ENCODE measurements around the gene CYP4Z1. TPM values are rescaled to one million over a fixed set of nuclear protein-coding genes. Genes with fewer than 3 reads are reported as not detected.

CYP4Z1 gene
- polyA plus RNA-seq, 3 donors = 0.17 to 0.33 (median 0.20) TPM

- DNase-seq (ENCODE audit: extremely low read depth in 1 of 11, low read depth in 9 of 11, low spot score in 4 of 11) = peak in 1 of 11 donors; percentile 38
Observed at GRCh38 chr1:47161298-47162040, 94.4 kb downstream of the CYP4Z1 start.

DNA sequence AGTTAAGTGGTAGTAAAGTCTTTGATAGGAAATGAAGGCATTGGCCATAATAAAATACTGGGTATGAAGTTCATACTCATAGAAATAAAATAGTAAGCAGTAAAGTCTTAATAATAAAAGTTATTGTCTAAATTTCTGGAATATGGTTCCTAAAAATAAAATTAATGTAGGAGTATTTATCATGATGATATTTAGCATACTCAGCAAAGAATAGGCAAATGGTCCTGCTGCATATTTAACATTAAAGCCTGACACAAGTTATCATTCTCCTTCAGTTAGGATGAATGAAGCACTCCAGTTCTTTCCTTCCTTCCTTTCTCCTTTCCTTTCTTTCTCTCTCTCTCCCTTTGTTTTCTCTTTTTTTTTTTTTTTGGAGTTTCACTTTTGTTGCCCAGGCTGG, 97.5 kb downstream of the CYP4Z1 start:
- DNase-seq (ENCODE audit: extremely low read depth in 1 of 11, low read depth in 9 of 11, low spot score in 4 of 11) = no peak

Other genes starting within 250 kb of the CYP4Z1 start
- gene CYP4A11, start 125.8 kb upstream of the CYP4Z1 start, polyA plus RNA-seq (ENCODE audit: insufficient read length in 3 of 3) = 10 to 100 TPM; 38.8 to 63.3 (median 61.9) TPM
- gene CYP4X1, start 43.6 kb upstream of the CYP4Z1 start, polyA plus RNA-seq (ENCODE audit: insufficient read length in 3 of 3) = 10 to 100 TPM in 1 of 3 donors, 1 to 10 TPM in 2; 7.8 to 11.6 (median 9.0) TPM
- gene CYP4A22, start 70.2 kb downstream of the CYP4Z1 start, polyA plus RNA-seq (ENCODE audit: insufficient read length in 3 of 3) = 1 to 10 TPM; 5.0 to 6.1 (median 6.0) TPM
- 10 to 100 TPM; 34.8 to 62.1 (median 37.8) TPM for gene PDZK1IP1, start 122.8 kb downstream of the CYP4Z1 start, polyA plus RNA-seq (ENCODE audit: insufficient read length in 3 of 3)
- 1 to 10 TPM; 5.2 to 5.6 (median 5.5) TPM for gene TAL1, start 165.0 kb downstream of the CYP4Z1 start, polyA plus RNA-seq (ENCODE audit: insufficient read length in 3 of 3)
- 10 to 100 TPM in 1 of 3 donors, 1 to 10 TPM in 2; 9.8 to 10.5 (median 10.0) TPM for gene STIL, start 246.9 kb downstream of the CYP4Z1 start, polyA plus RNA-seq (ENCODE audit: insufficient read length in 3 of 3)

All from renal cortex interstitium (tissue), 11 donors.